Vagina (tissue), 2 donors: ENCODE data around the gene TTC23.

ENCODE experiments used
- POLR2A ChIP-seq, 2 donors: fragments of 450-650 bp; IDR thresholded peaks; one replicate each; pipeline ENCODE4 v1.6.1; 2017; ENCODE audit warnings: antibody characterized with exemption in 2 of 2, mild to moderate bottlenecking in 2 of 2, moderate library complexity in 2 of 2
- POLR2AphosphoS5 ChIP-seq, 2 donors: sonication (generic); formaldehyde crosslinking; IDR thresholded peaks; one replicate each; pipeline ENCODE4 v1.9.0; 2017; ENCODE audit warnings: antibody characterized with exemption in 2 of 2, mild to moderate bottlenecking in 2 of 2, low read depth in 1 of 2; ENCODE audit not compliant: insufficient read depth in 1 of 2
- TF ChIP-seq, protein P1 (sequence below), 3 experiments: fragments of 450-650 bp in 2 of 3; fragments of 200-600 bp in 1 of 3; sonication (generic) in 1 of 3; IDR thresholded peaks; one replicate each; pipeline ENCODE4 v1.5.1; 2017 to 2019; ENCODE audit warnings: antibody characterized with exemption in 3 of 3, mild to moderate bottlenecking in 2 of 3, moderate library complexity in 2 of 3

GRCh38 chr15:99241752-99242151, 7.6 kb downstream of the TTC23 start:
- TF ChIP-seq POLR2A (IDR thresholded peaks at IDR 0.05): no peak
- no peak for TF ChIP-seq POLR2AphosphoS5 (IDR thresholded peaks at IDR 0.05; ENCODE audit: insufficient read depth in 1 of 2, low read depth in 1 of 2)
- TF ChIP-seq, protein P1, sequence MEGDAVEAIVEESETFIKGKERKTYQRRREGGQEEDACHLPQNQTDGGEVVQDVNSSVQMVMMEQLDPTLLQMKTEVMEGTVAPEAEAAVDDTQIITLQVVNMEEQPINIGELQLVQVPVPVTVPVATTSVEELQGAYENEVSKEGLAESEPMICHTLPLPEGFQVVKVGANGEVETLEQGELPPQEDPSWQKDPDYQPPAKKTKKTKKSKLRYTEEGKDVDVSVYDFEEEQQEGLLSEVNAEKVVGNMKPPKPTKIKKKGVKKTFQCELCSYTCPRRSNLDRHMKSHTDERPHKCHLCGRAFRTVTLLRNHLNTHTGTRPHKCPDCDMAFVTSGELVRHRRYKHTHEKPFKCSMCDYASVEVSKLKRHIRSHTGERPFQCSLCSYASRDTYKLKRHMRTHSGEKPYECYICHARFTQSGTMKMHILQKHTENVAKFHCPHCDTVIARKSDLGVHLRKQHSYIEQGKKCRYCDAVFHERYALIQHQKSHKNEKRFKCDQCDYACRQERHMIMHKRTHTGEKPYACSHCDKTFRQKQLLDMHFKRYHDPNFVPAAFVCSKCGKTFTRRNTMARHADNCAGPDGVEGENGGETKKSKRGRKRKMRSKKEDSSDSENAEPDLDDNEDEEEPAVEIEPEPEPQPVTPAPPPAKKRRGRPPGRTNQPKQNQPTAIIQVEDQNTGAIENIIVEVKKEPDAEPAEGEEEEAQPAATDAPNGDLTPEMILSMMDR (IDR thresholded peaks at IDR 0.05): no peak
